Right atrium auricular region (tissue), 2 donors: ENCODE data around the gene ME3. TPM values are rescaled to one million over a fixed set of nuclear protein-coding genes. Genes with fewer than 3 reads are reported as not detected.
"Not testable (repeated sequence)": the region's sequence is repeated elsewhere in the genome, so short reads cannot be mapped to it uniquely, and the experiment has no call there.

Source experiments
- DNase-seq: peaks from one replicate; pipeline ENCODE4 v3.0.0-alpha.2; 2019; ENCODE audit warnings: low spot score
- H3K27ac ChIP-seq, 2 donors: fragments of 200-600 bp; sonication (generic); 1 replicate in 1 of 2; 2 replicates in 1 of 2; pipeline ENCODE4 v1.5.1; 2016 to 2019
- H3K27me3 ChIP-seq, 2 donors: fragments of 200-600 bp; sonication (generic); one replicate each; pipeline versions ENCODE4 v1.5.1 to v1.6.0; 2017 to 2019
- H3K36me3 ChIP-seq: fragments of 200-600 bp; sonication (generic); one replicate; pipeline ENCODE4 v1.5.1; 2016
- H3K4me1 ChIP-seq, 2 donors: fragments of 200-600 bp; sonication (generic); one replicate each; pipeline versions ENCODE4 v1.5.1 to v1.6.0; 2017 to 2019
- H3K4me3 ChIP-seq, 2 donors: fragments of 200-600 bp; sonication (generic); 1 replicate in 1 of 2; 2 replicates in 1 of 2; pipeline ENCODE4 v1.5.1; 2017 to 2019; ENCODE audit warnings: mild to moderate bottlenecking in 1 of 2, moderate library complexity in 1 of 2
- H3K9me3 ChIP-seq, 2 donors: fragments of 200-600 bp; sonication (generic); one replicate each; pipeline ENCODE4 v1.5.1; 2019
- total RNA-seq, 2 donors: library from RNA; depleted of rRNA; stranded (reverse); fragments of >200 nt; gene quantifications; one replicate each; pipeline ENCODE4 v1.1.0, GENCODE V29; 2016
- TF ChIP-seq, protein P1 (sequence below), 2 donors: fragments of 200-600 bp; sonication (generic); IDR thresholded peaks; one replicate each; pipeline ENCODE4 v1.5.1; 2019; ENCODE audit warnings: antibody characterized with exemption in 2 of 2

The ME3 gene
- total RNA-seq, 2 donors from 2014 or later, result 20.5 to 33.1 TPM

DNA sequence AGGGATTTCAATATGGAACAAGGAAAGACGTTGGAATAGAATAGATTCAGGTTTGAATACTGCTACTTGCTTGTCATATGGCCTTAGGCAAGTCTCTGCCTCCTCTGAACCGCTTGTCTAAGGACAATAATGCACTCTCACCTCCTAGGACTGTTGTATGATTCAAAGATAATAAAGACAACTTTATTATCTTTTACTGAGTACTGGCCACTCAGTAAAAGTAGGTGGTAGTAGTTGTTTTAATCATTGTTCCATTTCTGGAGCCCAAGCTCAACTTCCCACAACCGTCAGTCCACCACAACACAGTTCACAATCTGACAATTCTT is 134.2 kb downstream of the ME3 start:
- Histone ChIP-seq H3K27ac (no peak overlapping the region), H3K4me3 (no peak overlapping the region), H3K9me3 (peaks cover 0 to 3% of the 10 kb centered on the region in 2 donors), H3K27me3 (no peaks in the 10 kb centered on the region), H3K4me1 (no peaks in the 10 kb centered on the region), H3K36me3 (no peaks in the 10 kb centered on the region)
- no peak for DNase-seq
- TF ChIP-seq, protein P1, sequence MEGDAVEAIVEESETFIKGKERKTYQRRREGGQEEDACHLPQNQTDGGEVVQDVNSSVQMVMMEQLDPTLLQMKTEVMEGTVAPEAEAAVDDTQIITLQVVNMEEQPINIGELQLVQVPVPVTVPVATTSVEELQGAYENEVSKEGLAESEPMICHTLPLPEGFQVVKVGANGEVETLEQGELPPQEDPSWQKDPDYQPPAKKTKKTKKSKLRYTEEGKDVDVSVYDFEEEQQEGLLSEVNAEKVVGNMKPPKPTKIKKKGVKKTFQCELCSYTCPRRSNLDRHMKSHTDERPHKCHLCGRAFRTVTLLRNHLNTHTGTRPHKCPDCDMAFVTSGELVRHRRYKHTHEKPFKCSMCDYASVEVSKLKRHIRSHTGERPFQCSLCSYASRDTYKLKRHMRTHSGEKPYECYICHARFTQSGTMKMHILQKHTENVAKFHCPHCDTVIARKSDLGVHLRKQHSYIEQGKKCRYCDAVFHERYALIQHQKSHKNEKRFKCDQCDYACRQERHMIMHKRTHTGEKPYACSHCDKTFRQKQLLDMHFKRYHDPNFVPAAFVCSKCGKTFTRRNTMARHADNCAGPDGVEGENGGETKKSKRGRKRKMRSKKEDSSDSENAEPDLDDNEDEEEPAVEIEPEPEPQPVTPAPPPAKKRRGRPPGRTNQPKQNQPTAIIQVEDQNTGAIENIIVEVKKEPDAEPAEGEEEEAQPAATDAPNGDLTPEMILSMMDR (IDR thresholded peaks at IDR 0.05), result no peak

DNA sequence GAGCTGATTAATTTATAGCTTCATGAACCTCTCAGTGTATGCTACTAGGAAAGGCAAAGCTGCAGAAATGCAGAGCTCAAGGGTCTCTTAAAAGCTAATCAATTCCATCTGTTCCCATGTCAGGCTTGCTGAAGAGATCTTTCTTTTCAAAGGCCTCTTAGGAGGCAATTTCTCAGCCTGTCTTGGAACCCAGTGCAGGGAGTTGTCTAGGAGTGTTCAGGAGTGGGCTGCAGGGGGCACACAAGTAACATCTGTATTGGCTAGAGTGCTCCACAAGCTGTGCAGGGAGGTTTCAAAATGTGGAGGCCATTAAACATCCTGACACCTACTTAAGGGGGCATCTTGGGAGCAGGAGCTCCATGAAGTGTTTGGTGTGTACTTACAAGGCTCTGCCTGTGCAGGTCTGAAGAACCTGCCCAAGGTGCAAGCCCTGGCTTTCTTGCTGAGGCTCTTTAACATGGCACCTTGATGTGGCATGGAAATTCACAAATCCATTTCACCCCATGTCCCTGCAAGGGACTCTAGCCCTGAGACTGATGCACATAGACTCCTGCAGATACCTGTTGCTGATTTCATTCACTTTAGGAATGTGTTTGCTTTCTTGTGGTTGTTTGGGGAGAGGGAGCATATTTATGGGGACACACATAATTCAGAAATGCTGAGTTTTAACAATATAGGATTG is 134.7 kb downstream of the ME3 start:
- no peaks in the 10 kb centered on the region for H3K4me1 ChIP-seq
- no peak overlapping the region for H3K4me3 ChIP-seq
- H3K9me3 ChIP-seq, result peaks cover 0 to 3% of the 10 kb centered on the region in 2 donors
- H3K27ac ChIP-seq, result no peak overlapping the region
- TF ChIP-seq, protein P1 (IDR thresholded peaks at IDR 0.05), result peak in 1 of 2 donors; percentile 26
- DNase-seq, result no peak
- H3K27me3 ChIP-seq, result no peaks in the 10 kb centered on the region
- H3K36me3 ChIP-seq, result no peaks in the 10 kb centered on the region

DNA sequence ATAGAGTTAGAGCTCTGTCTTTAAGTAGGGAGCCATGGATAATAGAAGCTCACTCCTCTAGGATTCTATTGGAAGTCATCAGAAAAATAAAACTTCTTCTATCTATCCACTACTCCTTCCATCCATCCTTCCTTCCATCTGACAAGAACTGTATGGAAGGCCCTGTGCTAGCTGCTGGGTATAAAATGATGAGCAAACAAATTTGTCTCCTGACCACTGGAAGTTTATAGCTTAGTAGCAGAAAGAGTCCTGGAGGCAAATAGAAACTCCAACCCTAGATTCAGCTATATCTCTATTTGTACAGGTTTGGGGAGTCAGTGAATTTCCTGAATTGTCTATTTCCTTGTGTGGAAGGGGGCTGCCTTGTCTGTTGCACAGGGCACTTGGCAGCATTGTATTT is 136.6 kb downstream of the ME3 start:
- no peaks in the 10 kb centered on the region for H3K36me3 ChIP-seq
- H3K9me3 ChIP-seq, result peaks cover 0 to 3% of the 10 kb centered on the region in 2 donors
- TF ChIP-seq, protein P1 (IDR thresholded peaks at IDR 0.05), result no peak
- H3K4me3 ChIP-seq, result no peak overlapping the region
- H3K27me3 ChIP-seq, result no peaks in the 10 kb centered on the region
- no peak overlapping the region for H3K27ac ChIP-seq
- DNase-seq, result no peak
- no peaks in the 10 kb centered on the region for H3K4me1 ChIP-seq

DNA sequence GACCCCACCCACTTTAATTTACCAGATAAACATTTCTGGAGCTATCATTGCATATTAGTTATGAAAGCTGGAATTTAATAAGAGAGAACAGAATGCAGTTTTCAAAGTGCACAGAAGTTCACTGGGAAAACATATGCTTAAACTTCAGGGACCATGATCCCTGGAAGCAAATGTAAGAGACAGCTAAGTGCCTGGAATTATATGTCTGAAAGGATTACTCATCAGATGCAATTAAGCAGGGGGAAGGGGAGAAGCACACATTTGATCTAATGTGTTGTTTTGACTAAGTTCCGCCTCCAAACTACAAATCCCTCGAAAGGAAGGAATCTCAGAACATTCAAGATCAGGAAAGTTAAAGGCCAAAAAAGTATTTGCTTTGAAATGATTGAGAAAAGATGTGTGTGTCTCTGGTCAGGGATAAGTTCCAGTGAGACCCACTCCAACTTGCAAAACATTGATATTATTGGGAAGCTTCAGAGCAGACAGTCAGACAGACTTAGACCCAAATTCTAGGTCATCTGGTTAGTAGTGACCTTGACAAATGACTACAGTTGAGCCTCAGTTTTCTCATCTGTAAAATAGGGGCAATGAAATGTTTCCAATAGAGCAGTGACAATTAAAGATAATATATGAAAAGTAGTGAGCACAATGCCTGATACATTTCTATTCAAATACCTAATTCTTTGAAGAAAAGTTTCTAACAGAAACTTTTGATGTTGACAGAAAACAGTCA is 147.6 kb downstream of the ME3 start:
- H3K27ac ChIP-seq, result peak overlapping the region; percentile 42 to 56
- H3K4me3 ChIP-seq, result no peak overlapping the region
- TF ChIP-seq, protein P1 (IDR thresholded peaks at IDR 0.05), result no peak
- no peak for DNase-seq
- no peaks in the 10 kb centered on the region for H3K27me3 ChIP-seq
- H3K36me3 ChIP-seq, result no peaks in the 10 kb centered on the region
- peaks cover 0 to 12% of the 10 kb centered on the region in 2 donors for H3K9me3 ChIP-seq
- H3K4me1 ChIP-seq, result peaks cover 0 to 14% of the 10 kb centered on the region in 2 donors

DNA sequence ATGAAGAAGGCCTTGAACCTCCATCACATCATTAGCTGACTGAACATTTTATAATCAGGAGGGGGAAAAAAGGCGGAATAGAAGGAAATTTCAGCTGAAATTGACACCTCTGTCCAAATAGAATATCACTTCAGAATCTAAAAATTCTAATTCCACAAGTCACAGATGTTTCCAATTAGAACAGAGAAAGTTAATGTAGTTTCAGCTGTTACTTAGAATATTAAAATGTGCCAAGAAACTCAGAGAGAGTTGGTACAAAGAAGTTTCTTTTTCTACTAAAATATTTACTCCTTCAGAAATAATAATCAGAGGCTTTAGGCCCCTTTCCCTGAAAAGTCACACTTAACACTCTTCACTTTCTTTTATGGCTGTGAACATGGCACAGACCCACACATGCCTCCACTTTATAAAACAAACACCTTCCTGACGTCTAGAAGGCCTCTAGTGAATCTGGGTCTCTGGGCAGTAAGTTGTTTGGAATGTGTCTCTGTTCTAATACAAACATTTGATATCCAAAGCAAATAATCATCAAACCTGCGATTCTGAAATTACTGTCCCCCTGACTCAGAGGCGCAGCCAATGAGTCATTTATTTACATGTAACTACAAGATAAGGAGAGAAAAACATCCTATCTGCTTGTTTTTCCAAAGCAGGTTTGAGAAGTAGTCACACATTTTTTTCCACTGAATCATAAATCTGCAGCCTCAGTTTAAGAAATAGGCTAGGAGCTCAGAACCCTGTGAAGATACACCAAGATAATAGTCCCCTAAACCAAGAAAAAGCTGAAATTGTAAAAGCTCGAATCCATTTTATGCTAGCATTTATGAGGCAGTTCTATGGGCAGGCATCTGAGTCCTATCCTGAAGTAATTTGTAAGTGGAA is 148.4 kb downstream of the ME3 start:
- Histone ChIP-seq H3K9me3 (peaks cover 0 to 12% of the 10 kb centered on the region in 2 donors), H3K27ac (peak overlapping the region; percentile 42 to 56), H3K4me3 (no peak overlapping the region), H3K4me1 (peaks cover 0 to 22% of the 10 kb centered on the region in 2 donors), H3K27me3 (no peaks in the 10 kb centered on the region), H3K36me3 (no peaks in the 10 kb centered on the region)
- DNase-seq, result no peak
- TF ChIP-seq, protein P1 (IDR thresholded peaks at IDR 0.05), result no peak

DNA sequence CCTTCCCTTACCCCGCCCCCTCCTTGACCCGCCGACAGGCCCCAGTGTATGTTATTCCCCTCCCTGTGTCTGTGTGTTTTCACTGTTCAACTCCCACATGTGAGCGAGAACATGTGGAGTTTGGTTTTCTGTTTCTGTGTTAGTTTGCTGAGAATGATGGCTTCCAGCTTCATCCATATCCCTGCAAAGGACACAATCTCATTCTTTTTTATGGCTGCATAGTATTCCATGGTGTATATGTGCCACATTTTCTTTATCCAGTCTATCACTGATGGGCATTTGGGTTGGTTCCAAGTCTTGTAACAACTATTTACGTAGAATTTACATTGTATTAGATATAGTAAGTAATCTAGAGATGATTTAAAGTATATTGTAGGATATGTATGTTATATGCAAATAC is 149.9 kb downstream of the ME3 start:
- H3K9me3 ChIP-seq, H3K27me3 ChIP-seq, H3K27ac ChIP-seq, H3K36me3 ChIP-seq, H3K4me3 ChIP-seq, DNase-seq: not testable (repeated sequence)
- H3K4me1 ChIP-seq, result peaks cover 0 to 31% of the 10 kb centered on the region in 2 donors
